ENCODE data around the gene RAB28. TPM values are rescaled to one million over a fixed set of nuclear protein-coding genes. Genes with fewer than 3 reads are reported as not detected.

The RAB28 gene
- polyA plus RNA-seq, 2 of the 4 experiments (the other 2 are of a cell fraction) = 9.5 to 24.6 TPM

DNA sequence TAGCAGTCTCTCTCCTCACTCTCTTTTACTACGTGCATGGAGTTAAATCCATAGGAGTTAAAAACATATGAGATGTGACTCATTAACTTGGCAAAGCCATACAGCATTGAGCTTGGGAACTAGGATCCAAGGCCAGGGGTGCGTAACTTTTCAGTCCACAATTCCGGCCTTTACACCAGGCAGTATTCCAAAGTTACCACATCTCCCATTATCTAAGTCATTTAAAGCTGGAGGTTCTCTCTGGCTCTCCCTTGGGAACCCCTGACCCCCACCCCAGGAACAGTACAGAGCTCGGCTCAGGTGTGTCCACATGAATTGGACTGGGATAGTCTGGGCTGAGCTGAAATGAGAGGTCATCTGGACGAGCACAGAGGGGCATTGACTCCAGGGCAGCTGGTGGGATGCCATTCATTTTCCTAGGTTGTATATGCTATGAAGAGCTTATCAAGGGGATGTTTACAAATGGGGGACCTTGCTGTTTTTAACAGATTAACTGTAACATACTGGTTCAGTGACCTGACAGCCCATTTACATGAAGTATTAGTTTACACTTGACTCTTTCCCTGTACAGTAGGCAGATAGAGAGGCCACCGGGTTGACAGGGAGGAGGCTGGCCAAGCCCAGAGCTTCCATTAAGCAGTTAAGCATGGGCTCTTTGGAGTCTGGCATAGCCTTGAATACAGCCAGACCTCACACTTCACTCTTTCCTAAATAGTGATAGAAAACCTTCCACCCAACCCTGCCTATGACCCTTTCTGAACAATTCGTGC is 128.8 kb downstream of the RAB28 start:
- DNase-seq (ENCODE audit: low read depth in 1 of 2, low spot score in 1 of 2) (no peak), ATAC-seq (no peak), FAIRE-seq (no peak)
- no peak overlapping the region for H3K4me2 ChIP-seq
- ChIA-PET POLR2A (no interaction called here), CTCF (no interaction called here)
- WGBS (ENCODE audit: missing lambda C conversion rate) = 78% methylated on average over 6 of the region's 7 CpGs
- no peaks in the 10 kb centered on the region for H3K4me1 ChIP-seq
- H3K9me3 ChIP-seq = no peaks in the 10 kb centered on the region
- no peak overlapping the region for H3K27ac ChIP-seq
- no peak overlapping the region for H3K4me3 ChIP-seq
- TF ChIP-seq JUN (IDR thresholded peaks at IDR 0.05) (no peak), EP300 (IDR thresholded peaks at IDR 0.05) (no peak), SMC3 (IDR thresholded peaks at IDR 0.05) (no peak), KDM1A (IDR thresholded peaks at IDR 0.05; ENCODE audit: low read depth) (no peak), BHLHE40 (IDR thresholded peaks at IDR 0.05; ENCODE audit: low read depth, low read length) (no peak)
- TF ChIP-seq, protein P1, sequence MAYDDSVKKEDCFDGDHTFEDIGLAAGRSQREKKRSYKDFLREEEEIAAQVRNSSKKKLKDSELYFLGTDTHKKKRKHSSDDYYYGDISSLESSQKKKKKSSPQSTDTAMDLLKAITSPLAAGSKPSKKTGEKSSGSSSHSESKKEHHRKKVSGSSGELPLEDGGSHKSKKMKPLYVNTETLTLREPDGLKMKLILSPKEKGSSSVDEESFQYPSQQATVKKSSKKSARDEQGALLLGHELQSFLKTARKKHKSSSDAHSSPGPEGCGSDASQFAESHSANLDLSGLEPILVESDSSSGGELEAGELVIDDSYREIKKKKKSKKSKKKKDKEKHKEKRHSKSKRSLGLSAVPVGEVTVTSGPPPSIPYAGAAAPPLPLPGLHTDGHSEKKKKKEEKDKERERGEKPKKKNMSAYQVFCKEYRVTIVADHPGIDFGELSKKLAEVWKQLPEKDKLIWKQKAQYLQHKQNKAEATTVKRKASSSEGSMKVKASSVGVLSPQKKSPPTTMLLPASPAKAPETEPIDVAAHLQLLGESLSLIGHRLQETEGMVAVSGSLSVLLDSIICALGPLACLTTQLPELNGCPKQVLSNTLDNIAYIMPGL (CRISPR knock-in tag; IDR thresholded peaks at IDR 0.05; ENCODE audit: borderline replicate concordance) = no peak

DNA sequence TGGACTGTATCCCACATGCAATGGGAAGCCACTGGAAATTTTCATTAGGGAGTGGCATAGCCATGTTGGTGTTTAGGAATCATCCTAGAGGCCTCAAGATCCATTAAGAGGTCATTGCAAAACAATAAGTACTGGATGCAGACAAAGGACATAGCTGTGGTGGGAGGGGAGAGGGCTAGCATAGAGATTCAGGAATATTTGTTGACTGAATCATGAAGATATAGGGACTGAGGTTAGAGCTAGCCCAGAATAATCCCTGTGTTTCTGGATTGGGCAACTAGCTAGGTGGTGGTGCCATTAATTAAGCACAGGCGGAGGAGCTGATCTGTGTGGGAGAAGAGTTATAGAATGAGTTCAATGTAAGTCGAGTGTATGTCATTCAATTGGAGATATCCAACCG is 135.0 kb downstream of the RAB28 start:
- ChIA-PET CTCF (no interaction called here), POLR2A (no interaction called here)
- 71% methylated on average over 3 of the region's 3 CpGs for WGBS (ENCODE audit: missing lambda C conversion rate)
- Histone ChIP-seq H3K4me2 (no peak overlapping the region), H3K4me3 (no peak overlapping the region), H3K9me3 (no peaks in the 10 kb centered on the region), H3K4me1 (no peaks in the 10 kb centered on the region), H3K27ac (no peak overlapping the region)
- DNase-seq (ENCODE audit: low read depth in 1 of 2, low spot score in 1 of 2) (no peak), FAIRE-seq (no peak), ATAC-seq (no peak)
- no peak for TF ChIP-seq ZSCAN20 (CRISPR knock-in tag; IDR thresholded peaks at IDR 0.05)
- TF ChIP-seq FOSB (CRISPR knock-in tag; IDR thresholded peaks at IDR 0.05) = no peak
- TF ChIP-seq RNF2 (IDR thresholded peaks at IDR 0.05; ENCODE audit: borderline replicate concordance, low read depth) = no peak
- no peak for TF ChIP-seq KDM5A (IDR thresholded peaks at IDR 0.05)
- no peak for TF ChIP-seq MYC (IDR thresholded peaks at IDR 0.05; ENCODE audit: borderline replicate concordance, low read length)
- no peak for TF ChIP-seq PHF8 (IDR thresholded peaks at IDR 0.05; ENCODE audit: borderline replicate concordance, low read depth)
- TF ChIP-seq, protein P2, sequence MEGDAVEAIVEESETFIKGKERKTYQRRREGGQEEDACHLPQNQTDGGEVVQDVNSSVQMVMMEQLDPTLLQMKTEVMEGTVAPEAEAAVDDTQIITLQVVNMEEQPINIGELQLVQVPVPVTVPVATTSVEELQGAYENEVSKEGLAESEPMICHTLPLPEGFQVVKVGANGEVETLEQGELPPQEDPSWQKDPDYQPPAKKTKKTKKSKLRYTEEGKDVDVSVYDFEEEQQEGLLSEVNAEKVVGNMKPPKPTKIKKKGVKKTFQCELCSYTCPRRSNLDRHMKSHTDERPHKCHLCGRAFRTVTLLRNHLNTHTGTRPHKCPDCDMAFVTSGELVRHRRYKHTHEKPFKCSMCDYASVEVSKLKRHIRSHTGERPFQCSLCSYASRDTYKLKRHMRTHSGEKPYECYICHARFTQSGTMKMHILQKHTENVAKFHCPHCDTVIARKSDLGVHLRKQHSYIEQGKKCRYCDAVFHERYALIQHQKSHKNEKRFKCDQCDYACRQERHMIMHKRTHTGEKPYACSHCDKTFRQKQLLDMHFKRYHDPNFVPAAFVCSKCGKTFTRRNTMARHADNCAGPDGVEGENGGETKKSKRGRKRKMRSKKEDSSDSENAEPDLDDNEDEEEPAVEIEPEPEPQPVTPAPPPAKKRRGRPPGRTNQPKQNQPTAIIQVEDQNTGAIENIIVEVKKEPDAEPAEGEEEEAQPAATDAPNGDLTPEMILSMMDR (IDR thresholded peaks at IDR 0.05) = no peak
- TF ChIP-seq EHF (CRISPR knock-in tag; IDR thresholded peaks at IDR 0.05) = no peak
- TF ChIP-seq MAZ (IDR thresholded peaks at IDR 0.05; ENCODE audit: borderline replicate concordance, low read depth, low read length) = no peak
- no peak for TF ChIP-seq MAFK (IDR thresholded peaks at IDR 0.05; ENCODE audit: partially characterized antibody)
- no peak for TF ChIP-seq FOXS1 (CRISPR knock-in tag; IDR thresholded peaks at IDR 0.05)
- TF ChIP-seq NR3C1 (IDR thresholded peaks at IDR 0.05) = no peak
- TF ChIP-seq, protein P3, sequence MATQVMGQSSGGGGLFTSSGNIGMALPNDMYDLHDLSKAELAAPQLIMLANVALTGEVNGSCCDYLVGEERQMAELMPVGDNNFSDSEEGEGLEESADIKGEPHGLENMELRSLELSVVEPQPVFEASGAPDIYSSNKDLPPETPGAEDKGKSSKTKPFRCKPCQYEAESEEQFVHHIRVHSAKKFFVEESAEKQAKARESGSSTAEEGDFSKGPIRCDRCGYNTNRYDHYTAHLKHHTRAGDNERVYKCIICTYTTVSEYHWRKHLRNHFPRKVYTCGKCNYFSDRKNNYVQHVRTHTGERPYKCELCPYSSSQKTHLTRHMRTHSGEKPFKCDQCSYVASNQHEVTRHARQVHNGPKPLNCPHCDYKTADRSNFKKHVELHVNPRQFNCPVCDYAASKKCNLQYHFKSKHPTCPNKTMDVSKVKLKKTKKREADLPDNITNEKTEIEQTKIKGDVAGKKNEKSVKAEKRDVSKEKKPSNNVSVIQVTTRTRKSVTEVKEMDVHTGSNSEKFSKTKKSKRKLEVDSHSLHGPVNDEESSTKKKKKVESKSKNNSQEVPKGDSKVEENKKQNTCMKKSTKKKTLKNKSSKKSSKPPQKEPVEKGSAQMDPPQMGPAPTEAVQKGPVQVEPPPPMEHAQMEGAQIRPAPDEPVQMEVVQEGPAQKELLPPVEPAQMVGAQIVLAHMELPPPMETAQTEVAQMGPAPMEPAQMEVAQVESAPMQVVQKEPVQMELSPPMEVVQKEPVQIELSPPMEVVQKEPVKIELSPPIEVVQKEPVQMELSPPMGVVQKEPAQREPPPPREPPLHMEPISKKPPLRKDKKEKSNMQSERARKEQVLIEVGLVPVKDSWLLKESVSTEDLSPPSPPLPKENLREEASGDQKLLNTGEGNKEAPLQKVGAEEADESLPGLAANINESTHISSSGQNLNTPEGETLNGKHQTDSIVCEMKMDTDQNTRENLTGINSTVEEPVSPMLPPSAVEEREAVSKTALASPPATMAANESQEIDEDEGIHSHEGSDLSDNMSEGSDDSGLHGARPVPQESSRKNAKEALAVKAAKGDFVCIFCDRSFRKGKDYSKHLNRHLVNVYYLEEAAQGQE (IDR thresholded peaks at IDR 0.05) = no peak
- no peak for TF ChIP-seq RAD21 (conservative IDR thresholded peaks at IDR 0.05 in 1 of 2, IDR thresholded peaks at IDR 0.05 in 1 of 2)
